SK-N-SH treated with all-trans-retinoic acid at 6 μM for 48 hours (cell line): ENCODE measurements around the gene RPP25L.

Source experiments
- ATAC-seq: fragments of 200-7000 bp; cut with Tn5 transposase; 3 replicates; pipeline ENCODE4 v1.9.1; 2020; ENCODE audit warnings: mild to moderate bottlenecking, moderate library complexity
- ARNTL ChIP-seq: fragments of 450-650 bp; formaldehyde crosslinking; IDR thresholded peaks from 2 replicates; pipeline ENCODE4 v1.5.0; 2020; ENCODE audit warnings: low read depth, mild to moderate bottlenecking, moderate library complexity, borderline replicate concordance
- BACH2 ChIP-seq: fragments of 250-450 bp; sonication (Bioruptor Pico); IDR thresholded peaks from 2 replicates; pipeline ENCODE4 v1.9.0; 2021; ENCODE audit warnings: mild to moderate bottlenecking, borderline replicate concordance
- CSDC2 ChIP-seq: fragments of 250-450 bp; sonication (Bioruptor Pico); IDR thresholded peaks from 2 replicates; pipeline ENCODE4 v1.5.0; 2020; ENCODE audit warnings: mild to moderate bottlenecking, moderate library complexity
- CSRNP3 ChIP-seq: fragments of 250-450 bp; sonication (Bioruptor Pico); IDR thresholded peaks from 2 replicates; pipeline ENCODE4 v1.5.1; 2021; ENCODE audit warnings: mild to moderate bottlenecking, moderate library complexity
- ESRRG ChIP-seq: fragments of 250-450 bp; sonication (Bioruptor Pico); IDR thresholded peaks from 2 replicates; pipeline ENCODE4 v1.6.1; 2021; ENCODE audit warnings: mild to moderate bottlenecking
- GLIS3 ChIP-seq: fragments of 250-450 bp; sonication (Bioruptor Pico); IDR thresholded peaks from 2 replicates; pipeline ENCODE4 v1.5.0; 2020; ENCODE audit warnings: mild to moderate bottlenecking, moderate library complexity
- ISL1 ChIP-seq: fragments of 250-450 bp; sonication (Bioruptor Pico); IDR thresholded peaks from 2 replicates; pipeline ENCODE4 v2.1.2; 2022; ENCODE audit warnings: mild to moderate bottlenecking, moderate library complexity
- OSR1 ChIP-seq: fragments of 250-450 bp; sonication (Bioruptor Pico); IDR thresholded peaks from 2 replicates; pipeline ENCODE4 v1.8.0; 2022; ENCODE audit warnings: moderate library complexity, mild to moderate bottlenecking, inconsistent platforms
- PATZ1 ChIP-seq: fragments of 250-450 bp; sonication (Bioruptor Pico); IDR thresholded peaks from 2 replicates; pipeline ENCODE4 v1.8.0; 2020; ENCODE audit warnings: mild to moderate bottlenecking, moderate library complexity, borderline replicate concordance
- POU6F1 ChIP-seq: fragments of 250-450 bp; sonication (Bioruptor Pico); IDR thresholded peaks from 2 replicates; pipeline ENCODE4 v1.8.0; 2021; ENCODE audit warnings: low read depth, mild to moderate bottlenecking, moderate library complexity, borderline replicate concordance
- PPARA ChIP-seq: fragments of 250-450 bp; sonication (Bioruptor Pico); IDR thresholded peaks from 2 replicates; pipeline ENCODE4 v1.5.0; 2020; ENCODE audit warnings: mild to moderate bottlenecking, borderline replicate concordance
- RARB ChIP-seq: fragments of 250-450 bp; sonication (Bioruptor Pico); IDR thresholded peaks from 2 replicates; pipeline ENCODE4 v1.8.0; 2021; ENCODE audit warnings: mild to moderate bottlenecking, moderate library complexity
- SNAI2 ChIP-seq: fragments of 250-450 bp; sonication (Bioruptor Pico); IDR thresholded peaks from 2 replicates; pipeline ENCODE4 v1.5.0; 2020; ENCODE audit warnings: mild to moderate bottlenecking, moderate library complexity
- TCF4 ChIP-seq: fragments of 250-450 bp; sonication (Bioruptor Pico); IDR thresholded peaks from 2 replicates; pipeline ENCODE4 v1.8.0; 2021; ENCODE audit warnings: mild to moderate bottlenecking, moderate library complexity, borderline replicate concordance
- TOX ChIP-seq: fragments of 250-450 bp; sonication (Bioruptor Pico); IDR thresholded peaks from 2 replicates; pipeline ENCODE4 v1.8.0; 2021; ENCODE audit warnings: mild to moderate bottlenecking, moderate library complexity, borderline replicate concordance
- ZFP3 ChIP-seq: fragments of 250-450 bp; sonication (Bioruptor Pico); IDR thresholded peaks from 2 replicates; pipeline ENCODE4 v1.5.0; 2020; ENCODE audit warnings: mild to moderate bottlenecking, moderate library complexity
- ZFP30 ChIP-seq: fragments of 450-650 bp; formaldehyde crosslinking; IDR thresholded peaks from 2 replicates; pipeline ENCODE4 v1.5.0; 2022; ENCODE audit warnings: mild to moderate bottlenecking, moderate library complexity
- ZNF565 ChIP-seq: fragments of 450-650 bp; formaldehyde crosslinking; conservative IDR thresholded peaks from 2 replicates; pipeline ENCODE4 v1.5.0; 2020; ENCODE audit warnings: low read depth, mild to moderate bottlenecking, moderate library complexity
- ZNF70 ChIP-seq: fragments of 450-650 bp; formaldehyde crosslinking; IDR thresholded peaks from 2 replicates; pipeline ENCODE4 v1.5.0; 2020; ENCODE audit warnings: mild to moderate bottlenecking, moderate library complexity
- ZNF8 ChIP-seq: fragments of 450-650 bp; formaldehyde crosslinking; IDR thresholded peaks from 2 replicates; pipeline ENCODE4 v1.5.0; 2020; ENCODE audit warnings: mild to moderate bottlenecking, moderate library complexity

RPP25L gene

GRCh38 chr9:34654323-34655051 is 42.6 kb upstream of the RPP25L start:
- TF ChIP-seq ZNF70 (0 out of 2 replicates have a peak, but pooled peaks have one; percentile 5), ZNF8 (CRISPR knock-in tag) (no peak), ARNTL (CRISPR knock-in tag) (no peak), RARB (CRISPR knock-in tag) (no peak), ISL1 (CRISPR knock-in tag) (no peak), TCF4 (CRISPR knock-in tag) (peak; percentile 79)
- peak; percentile 80 for ATAC-seq

GRCh38 chr9:34653151-34654072 is 41.5 kb upstream of the RPP25L start:
- ATAC-seq: peak; percentile 54
- TF ChIP-seq CSRNP3 (CRISPR knock-in tag) (no peak), POU6F1 (no peak), ISL1 (CRISPR knock-in tag) (no peak), ARNTL (CRISPR knock-in tag) (no peak), GLIS3 (CRISPR knock-in tag) (no peak), OSR1 (CRISPR knock-in tag) (no peak), ESRRG (CRISPR knock-in tag) (no peak), ZNF565 (no peak), TOX (no peak), CSDC2 (no peak)

GRCh38 chr9:34652602-34653000 is 40.7 kb upstream of the RPP25L start:
- no peak for ATAC-seq
- TF ChIP-seq SNAI2 (no peak), TOX (no peak), CSRNP3 (CRISPR knock-in tag) (no peak), ZNF565 (no peak), OSR1 (CRISPR knock-in tag) (no peak), ZNF70 (no peak), PATZ1 (CRISPR knock-in tag) (no peak), PPARA (CRISPR knock-in tag) (no peak), ZNF8 (CRISPR knock-in tag) (no peak), ZFP3 (no peak), BACH2 (no peak), CSDC2 (no peak), ESRRG (CRISPR knock-in tag) (no peak), RARB (CRISPR knock-in tag) (no peak), TCF4 (CRISPR knock-in tag) (no peak), ZFP30 (CRISPR knock-in tag) (no peak)
